ENCODE data around the gene SLC9B1.
A peak's percentile ranks its signal among the peaks of the same experiment; 100 is the strongest.
"Not testable (repeated sequence)": the region's sequence is repeated elsewhere in the genome, so short reads cannot be mapped to it uniquely, and the experiment has no call there.

The SLC9B1 gene

DNA sequence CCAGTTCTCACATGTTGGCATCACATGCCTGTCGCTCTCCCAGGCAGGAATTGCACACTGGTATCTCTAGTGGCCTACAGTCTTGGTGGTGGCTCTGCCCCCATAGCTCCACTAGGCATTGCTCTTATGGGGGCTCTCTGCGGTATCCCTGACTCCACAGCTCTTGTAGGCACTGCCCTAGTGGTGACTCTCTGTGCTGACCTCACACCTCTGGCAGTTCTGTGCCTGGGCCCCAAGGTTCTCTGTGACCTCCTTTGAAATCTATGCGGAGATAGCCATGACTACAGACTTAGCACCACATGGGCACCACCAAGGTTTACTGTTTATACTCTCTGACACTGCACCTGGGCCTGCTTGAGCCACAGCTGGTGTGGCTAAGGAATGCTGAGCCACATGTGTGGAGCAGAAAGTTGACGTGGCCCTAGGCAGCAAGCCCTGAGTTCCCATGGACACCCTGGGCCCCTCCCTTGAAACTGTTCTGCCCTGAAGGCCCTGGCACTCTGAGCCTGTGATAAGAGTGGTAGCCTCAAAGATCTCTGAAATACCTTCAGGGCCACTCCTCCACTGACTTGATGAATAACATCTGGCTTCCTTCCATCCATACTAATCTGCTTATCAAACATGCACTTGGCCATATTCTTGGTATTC is 8.0 kb downstream of the SLC9B1 start:
- no peak for DNase-seq

DNA sequence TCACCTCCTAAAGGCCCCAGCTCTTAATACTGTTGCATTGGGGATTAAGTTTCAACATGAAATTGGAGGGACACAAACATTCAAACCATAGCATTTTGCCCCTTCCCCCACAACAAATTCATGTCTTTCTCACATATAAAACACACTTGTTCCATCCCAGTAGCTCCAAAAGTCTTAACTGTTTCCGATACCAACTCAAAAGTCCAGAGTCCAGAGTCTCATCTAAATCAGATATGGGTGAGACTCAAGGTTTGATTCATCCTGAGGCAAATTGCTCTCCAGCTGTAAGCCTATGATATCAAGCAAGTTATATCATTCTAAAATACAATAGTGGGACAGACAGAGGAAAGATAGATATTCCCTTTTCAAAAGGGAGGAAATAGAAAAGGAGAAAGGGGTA is 8.7 kb downstream of the SLC9B1 start:
- DNase-seq = no peak

DNA sequence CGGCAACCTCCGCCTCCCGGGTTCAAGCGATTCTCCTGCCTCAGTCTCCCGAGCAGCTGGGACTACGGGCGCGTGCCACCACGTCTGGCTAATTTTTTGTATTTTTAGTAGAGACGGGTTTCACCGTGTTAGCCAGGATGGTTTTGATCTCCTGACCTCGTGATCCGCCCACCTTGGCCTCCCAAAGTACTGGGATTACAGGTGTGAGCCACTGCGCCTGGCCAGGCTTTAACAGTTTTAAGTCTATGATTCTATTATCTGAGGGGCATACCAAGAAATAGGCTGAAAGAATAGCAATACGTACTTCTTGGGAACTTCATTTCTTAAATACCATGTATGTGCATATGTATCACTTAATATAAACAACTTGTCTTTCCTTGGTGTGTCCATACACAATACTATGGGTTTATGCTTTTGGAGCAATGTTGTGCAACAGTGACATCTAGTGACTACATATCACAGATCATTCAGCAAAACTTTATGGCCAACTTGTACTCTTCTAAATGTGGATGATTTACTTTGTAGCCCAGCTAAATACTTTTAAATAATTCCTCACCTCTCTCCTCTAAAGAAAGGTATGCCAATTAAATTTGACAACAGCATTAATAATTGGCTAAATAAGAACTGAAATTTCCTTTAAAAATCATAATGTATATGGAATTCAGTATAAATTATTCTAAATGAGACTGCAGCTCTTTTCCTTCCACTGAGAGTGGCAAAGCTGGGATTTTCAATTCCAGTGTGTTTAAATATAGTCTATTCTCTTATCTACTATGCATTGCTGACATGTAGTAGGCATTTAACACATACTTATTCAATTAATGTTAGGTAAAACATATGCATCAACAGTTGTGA is 10.4 kb downstream of the SLC9B1 start:
- peak in 3 of 56 donors; percentile 0 to 11 (median 2) for DNase-seq

DNA sequence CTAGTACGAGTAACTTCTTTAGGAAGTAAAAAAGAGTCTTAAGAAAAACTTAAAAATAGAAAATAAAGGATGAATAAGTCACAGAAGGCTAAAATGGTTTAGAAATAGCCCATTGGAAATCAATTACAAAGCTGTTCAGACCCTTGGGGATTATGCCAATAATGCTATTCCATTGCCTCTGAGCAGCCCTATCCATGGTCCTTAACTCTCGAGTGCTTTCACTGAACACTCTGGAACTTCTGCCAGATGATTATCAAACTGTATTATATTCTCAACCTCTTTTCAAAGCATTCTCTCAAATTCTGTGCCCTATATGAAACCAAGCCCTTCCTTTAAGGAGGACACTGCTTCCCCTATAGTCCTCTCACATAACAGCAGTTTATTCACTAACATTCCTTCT is 17.0 kb downstream of the SLC9B1 start:
- DNase-seq = no peak

DNA sequence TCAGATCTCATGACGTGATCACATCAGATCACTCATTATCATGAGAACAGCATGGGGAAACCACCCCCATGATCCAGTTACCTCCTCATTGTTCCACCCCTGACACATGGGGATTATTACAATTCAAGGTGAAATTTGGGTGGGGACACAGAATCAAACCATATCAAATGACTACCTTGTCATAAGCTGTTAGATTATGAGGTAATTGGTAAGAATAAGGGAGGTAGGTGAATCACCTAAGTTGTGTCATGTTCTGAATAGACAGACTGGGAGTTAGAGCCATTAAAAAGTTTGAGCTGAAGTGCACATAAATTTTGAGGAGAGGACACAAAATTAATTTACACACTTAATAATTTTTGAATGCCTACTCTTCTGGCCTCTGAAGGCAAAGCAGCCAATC is 24.7 kb downstream of the SLC9B1 start:
- no peak for DNase-seq

DNA sequence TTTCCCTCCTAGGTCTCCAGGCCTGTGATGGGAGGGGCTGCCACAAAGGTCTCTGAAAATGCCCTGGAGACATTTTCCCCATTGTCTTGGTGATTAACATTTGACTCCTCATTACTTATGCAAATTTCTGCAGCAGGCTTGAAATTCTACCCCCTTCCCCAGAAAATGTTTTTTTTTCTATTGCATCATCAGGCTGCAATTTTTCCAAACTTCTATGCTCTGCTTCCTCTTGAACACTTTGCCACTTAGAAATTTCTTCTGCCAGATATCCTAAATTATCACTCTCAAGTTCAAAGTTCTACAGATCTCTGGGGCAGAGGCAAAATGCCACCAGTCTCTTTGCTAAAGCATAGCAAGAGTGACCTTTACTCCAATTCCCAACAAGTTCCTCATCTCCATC is 25.5 kb downstream of the SLC9B1 start:
- not testable (repeated sequence) for DNase-seq

DNA sequence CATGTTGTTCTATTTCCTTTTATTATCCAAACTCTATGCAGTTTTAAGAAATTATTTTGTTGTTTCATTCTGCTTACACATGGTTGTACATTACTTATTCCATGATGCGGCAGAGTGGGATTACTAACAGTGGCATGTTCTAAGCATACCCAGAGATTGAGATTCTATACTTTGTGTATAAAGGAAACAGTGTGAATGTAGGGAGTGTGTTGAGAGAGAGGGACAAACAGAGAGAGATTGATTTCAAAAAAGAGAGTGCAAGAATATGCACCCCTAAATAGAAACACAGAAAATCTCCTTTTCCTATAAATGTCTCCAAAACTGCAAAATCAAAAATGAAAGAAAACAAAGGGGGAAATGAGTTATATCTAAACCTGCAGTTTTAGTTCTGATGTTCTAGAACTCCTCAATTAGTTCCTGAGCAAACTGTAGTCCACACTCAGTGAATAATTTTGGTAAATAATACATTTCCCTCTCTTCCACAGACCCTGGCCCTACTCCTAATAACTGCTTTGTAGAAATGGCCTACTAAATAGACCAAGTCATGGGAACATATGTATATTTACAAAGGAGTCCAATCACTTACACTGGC is 31.0 kb downstream of the SLC9B1 start:
- no peak for DNase-seq

DNA sequence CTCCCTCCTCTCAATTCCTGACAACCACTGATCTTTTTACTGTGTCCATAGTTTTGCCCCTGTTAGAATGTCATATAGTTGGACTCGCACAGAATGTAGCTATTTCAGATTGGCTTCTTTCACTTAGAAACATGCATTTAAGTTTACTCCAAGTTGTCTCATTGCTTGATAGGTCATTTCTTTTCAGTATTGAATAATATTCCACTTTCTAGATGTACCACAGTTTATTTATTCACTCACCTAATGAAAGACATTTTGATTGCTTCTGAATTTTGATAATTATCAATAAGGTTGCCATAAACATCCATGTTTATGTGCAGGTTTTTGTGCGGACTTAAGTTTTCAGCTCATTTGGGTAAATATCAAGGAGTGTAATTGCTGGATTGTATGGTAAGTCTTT is 38.5 kb downstream of the SLC9B1 start:
- no peak for DNase-seq

DNA sequence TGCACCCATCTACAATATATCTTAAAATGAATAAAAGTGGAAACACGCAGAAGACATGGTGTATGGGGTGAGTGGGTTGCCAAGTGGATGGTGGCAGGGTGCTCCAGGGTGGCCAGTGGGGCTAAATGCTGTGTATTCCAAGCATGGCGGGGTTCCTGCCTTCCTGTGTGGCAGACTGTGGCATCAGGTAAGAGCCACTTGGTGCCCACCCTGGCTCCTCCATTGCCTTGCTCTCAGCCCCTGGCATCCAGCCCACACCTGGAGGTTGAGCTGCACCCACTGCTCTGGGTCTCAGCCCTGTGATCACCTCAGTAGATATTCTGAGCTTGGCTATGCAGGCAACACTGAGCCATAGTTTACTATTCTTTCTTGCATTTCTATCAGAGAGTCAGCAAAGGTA is 57.7 kb downstream of the SLC9B1 start:
- DNase-seq = not testable (repeated sequence)

DNA sequence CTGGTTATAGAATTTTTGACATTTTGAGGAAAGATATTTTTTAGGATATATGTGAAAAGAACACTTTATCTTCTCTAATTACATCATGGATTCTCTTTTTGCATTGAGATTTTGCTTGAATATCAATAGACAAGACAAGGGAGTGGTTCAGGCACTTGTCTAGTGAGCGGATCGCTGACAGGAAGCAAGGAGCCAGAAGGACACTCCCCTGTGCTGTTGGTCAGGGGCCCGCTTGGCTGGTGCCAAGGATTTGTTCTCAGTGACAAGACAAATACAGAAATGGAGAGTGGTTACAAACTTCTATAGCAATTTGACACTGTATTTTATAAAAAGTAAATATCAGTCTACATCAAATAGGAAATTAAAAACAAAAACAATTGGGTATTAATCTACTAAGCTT is 60.0 kb downstream of the SLC9B1 start:
- no peak for DNase-seq

DNA sequence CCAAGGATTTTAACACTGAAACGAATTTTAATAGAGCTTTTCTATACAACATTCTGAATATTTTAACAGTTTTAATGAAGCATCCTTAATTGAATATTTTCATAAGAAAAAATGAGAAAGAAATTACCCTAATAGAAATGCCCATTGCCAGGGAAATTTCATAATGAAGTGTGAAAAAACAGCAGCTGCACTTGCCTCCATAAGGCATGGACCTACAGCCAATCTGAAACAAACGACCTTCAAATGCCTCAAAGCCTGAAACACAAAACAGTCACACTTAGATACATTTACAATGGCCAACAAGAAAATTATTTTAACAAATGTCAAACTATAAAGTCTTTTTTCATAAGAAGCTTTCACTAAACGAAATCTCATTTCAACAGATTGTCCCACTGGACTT is 74.4 kb downstream of the SLC9B1 start:
- no peak for DNase-seq

DNA sequence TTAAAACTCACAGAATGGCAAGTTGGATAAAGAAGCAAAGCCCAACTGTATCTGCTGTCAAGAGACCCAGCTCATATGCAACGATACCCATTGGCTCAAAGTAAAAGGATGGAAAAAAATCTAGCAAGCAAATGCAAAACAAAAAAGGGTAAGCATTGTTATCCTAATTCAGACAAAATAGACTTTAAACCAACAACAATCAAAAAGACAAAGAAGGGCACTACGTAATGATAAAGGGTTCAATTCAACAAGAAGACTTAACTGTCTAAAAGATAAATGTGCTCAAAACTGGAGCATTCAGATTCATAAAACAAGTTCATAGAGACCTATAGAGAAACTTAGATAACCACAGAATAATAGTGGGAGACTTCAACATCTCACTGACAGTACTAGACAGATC is 81.4 kb downstream of the SLC9B1 start:
- not testable (repeated sequence) for DNase-seq

DNA sequence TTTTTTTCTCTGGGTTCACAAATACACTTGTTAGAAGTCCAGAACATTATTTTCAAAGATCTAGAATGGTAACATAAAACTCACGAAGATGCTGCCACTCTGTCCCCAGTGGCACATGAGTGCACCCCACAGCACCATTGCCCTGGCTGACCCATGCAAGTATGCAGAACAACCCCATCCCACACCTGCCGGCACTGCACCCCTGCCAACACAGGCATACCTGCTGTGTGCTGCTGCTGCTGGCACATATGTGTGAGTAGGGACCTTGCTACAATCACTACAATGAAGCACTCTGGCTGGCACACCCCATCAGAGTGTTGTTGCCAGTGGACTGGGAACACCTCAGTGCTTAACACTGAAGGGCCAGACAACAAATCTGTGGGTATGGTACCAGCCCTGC is 83.8 kb downstream of the SLC9B1 start:
- no peak for DNase-seq

DNA sequence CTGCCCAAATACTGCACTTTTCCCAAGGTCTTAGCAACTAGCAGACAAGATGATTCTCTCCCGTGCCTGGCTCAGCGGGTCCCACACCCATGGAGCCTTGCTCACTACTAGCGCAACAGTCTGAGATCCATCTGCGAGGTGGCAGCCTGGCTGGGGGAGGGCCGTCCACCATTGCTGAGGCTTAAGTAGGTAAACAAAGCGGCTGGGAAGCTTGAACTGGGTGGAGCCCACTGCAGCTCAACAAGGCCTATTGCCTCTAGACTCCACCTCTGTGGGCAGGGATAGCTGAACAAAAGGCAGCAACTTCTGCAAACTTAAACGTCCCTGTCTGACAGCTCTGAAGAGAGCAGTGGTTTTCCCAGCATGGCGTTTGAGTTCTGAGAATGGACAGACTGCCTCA is 99.8 kb downstream of the SLC9B1 start:
- not testable (repeated sequence) for DNase-seq

DNA sequence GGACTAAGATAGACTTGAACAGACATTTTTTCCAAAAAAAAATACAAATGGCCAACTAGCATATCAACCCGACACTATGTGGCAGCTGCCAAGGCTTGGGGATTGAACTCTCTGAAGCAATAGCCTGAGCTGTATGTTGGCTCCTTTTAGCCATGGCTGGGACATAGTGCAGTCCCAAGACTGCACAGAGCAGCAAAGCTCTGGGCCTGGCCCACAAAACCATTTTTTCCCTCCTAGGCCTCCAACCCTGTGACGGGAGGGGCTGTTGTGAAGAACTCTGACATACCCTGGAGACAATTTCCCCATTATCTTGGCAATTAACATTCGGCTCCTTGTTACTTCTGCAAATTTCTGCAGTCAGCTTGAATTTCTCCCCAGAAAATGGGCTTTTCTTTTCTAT is 100.6 kb downstream of the SLC9B1 start:
- DNase-seq = no peak

DNA sequence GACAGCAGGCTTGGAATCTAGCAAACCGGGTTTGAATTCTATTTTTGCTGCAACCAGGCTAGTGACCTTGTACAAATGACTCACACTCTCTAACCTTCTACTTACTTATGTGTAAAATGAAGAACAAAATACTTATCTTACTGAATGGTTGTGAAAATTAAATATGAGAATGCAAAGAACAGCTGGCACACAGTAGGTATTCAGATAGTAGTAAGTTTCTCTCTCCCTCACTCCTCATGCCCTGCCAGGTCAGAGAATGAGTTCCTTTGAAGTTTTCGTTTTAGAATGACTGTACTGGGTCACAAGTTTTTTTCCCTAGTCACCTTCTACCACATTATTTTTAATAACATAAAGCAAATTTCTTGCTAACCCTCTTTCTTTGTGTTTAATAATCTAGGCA is 117.7 kb downstream of the SLC9B1 start:
- no peak for DNase-seq

DNA sequence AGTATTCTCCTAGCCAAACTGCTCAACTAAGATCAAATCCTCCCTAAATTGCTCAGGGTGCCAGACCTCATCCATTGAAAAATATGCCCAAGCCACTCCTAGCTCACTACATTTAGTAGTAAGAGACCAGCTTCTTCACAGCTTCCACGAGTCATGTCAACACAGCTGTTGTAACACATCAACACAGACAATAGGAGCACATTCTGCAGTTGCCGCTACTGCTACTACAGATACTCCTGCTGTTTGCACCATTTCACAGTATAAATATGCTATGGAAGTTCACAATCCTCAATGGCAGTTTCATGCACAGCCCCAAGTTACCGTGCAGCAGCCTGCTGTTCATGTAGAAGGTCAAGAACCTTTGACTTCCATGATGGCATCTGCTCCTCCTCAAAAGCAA is 121.9 kb downstream of the SLC9B1 start:
- DNase-seq = not testable (repeated sequence)

DNA sequence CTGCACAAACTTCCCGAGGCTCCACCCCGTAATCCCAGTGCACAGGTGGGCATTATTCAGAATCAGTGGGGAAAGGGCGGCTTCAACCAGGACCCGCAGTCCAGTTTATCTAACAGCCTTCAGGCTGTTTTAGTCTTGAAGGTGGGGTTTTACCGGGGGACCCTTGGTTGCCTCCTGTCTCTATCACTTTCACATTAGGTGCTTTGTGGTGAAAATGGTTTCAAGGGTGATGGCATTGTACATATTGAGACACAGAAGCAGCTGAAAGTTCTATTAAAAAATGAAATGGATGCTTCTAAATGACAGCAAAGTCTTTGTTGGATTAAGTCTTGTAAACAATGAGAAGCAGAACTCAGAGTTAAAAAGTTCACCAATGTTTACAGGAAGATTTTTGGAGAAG is 123.0 kb downstream of the SLC9B1 start:
- DNase-seq = not testable (repeated sequence)

DNA sequence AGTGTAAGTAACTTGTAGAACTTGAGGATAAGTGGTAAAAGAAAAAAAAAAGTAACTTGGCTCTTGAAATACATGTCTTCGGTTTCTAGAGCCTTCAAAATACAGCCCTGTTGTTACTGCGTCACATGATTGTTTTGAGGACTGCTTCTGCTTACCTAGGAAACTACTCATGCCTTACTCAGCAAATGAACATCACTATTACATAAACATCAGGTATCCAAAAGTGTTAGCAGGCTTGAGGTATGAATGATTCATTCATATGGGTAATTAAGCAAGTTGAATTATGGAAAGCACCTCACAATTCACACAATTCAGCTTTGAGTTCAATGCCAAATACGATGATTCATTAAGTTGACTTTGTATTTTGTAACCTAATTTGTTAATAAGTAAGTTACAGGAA is 129.6 kb downstream of the SLC9B1 start:
- not testable (repeated sequence) for DNase-seq

DNA sequence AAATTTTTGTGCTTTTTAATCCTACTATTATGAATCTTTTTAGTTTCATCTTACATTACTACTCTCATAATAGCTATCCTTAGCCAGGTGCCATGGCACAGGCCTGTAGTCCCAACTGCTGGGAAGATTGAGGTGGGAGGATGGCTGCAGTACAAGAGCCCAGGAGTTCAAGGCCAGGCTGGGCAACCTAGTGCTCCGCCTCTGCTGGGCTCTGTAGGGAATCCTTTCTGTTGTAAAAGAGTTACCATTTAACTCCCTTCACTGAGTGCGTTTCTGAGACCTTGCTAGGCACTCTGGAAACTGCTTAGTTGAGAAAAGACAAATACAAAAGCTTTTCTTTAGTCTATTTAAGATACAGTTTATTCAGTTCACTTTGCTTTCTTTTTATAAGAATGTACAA is 130.9 kb downstream of the SLC9B1 start:
- DNase-seq = not testable (repeated sequence)

DNA sequence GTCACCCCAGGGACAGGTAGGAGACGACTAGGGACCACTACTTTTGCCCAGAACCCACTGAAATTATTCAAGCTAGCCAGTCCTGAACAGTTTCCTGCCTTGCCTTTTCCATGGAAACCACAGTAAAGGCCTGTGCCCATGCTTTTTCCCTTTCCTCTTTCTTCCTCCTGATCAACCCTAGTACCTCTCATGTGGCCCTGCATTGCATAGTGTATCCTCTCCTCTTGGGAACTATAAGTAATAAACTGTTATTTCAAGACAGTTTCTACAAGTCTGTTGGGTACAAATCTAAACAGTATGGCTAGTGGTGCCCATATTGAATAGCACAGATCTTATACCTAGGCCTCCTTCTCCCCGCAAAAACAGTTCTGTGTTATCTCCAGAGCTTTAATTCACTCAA is 136.2 kb downstream of the SLC9B1 start:
- DNase-seq = no peak

DNA sequence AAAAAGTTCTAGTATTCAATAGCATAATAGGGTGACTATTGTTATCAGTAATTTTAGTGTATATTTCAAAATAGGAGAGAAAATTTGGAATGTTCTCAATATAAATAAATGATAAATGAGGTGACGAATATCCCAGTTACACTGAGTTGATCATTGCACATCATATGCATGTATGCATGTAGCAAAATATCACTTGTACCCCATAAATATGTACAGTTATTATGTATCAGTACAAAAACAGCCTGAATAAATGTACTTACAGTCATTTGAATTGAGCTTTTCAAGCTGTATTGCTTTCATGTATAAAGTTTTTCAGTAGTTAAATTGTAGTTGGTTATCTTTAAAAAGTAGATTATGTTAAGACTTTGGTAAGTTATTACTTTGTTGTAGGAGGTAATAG is 138.2 kb downstream of the SLC9B1 start:
- no peak for DNase-seq

DNA sequence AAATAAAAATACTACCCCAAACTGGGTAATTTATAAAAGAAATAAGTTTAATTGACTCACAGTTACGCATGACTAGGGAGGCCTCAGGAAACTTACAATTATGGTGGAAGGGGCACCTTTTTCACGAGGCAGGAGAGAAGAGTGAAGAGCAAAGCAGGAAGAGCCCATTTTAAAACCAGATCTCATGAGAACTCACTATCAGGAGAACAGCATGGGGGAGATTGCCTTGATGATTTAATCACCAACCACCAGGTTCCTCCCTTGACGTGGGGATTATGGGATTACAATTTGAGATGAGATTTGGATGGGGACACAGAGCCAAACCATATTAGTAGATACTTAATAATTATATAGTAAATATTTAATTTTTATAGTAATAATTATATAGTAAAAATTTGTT is 140.6 kb downstream of the SLC9B1 start:
- DNase-seq = no peak

Data from nucleus accumbens (tissue), 56 donors.